Pulmonary artery endothelial cell (primary cell): ENCODE data around the gene SMOC1. TPM values are rescaled to one million over a fixed set of nuclear protein-coding genes. Genes with fewer than 3 reads are reported as not detected.

Experiments used
- DNase-seq: peaks from one replicate; pipeline ENCODE4 v3.0.0-alpha.2; 2011; ENCODE audit warnings: low read depth, low spot score
- total RNA-seq: library from RNA; depleted of rRNA; stranded (reverse); fragments of >200 nt; gene quantifications from 2 replicates; pipeline ENCODE4 v1.2.3, GENCODE V29; 2014

The SMOC1 gene
- total RNA-seq, 1 donor from 2014 or later: 0.26 TPM

GRCh38 chr14:69938751-69939150, 59.5 kb downstream of the SMOC1 start:
- no peak for DNase-seq

- DNase-seq: no peak
These were observed 62.8 kb downstream of the SMOC1 start for GRCh38 chr14:69941768-69942742.

- DNase-seq: no peak
These were observed 64.0 kb downstream of the SMOC1 start for GRCh38 chr14:69943084-69943780.

GRCh38 chr14:69945347-69945746, 66.1 kb downstream of the SMOC1 start:
- no peak for DNase-seq

- DNase-seq: no peak
These were observed 66.7 kb downstream of the SMOC1 start for GRCh38 chr14:69945912-69946311.

- DNase-seq: no peak
These were observed 69.1 kb downstream of the SMOC1 start for GRCh38 chr14:69948351-69948750.

- no peak for DNase-seq
These were observed 72.0 kb downstream of the SMOC1 start for GRCh38 chr14:69951263-69951662.

GRCh38 chr14:69951935-69952334, 72.7 kb downstream of the SMOC1 start:
- DNase-seq: no peak

GRCh38 chr14:69953266-69953915, 74.2 kb downstream of the SMOC1 start:
- no peak for DNase-seq

- no peak for DNase-seq
These were observed 76.9 kb downstream of the SMOC1 start for GRCh38 chr14:69955855-69956845.

GRCh38 chr14:69956970-69957369, 77.8 kb downstream of the SMOC1 start:
- no peak for DNase-seq

GRCh38 chr14:69957986-69958385, 78.8 kb downstream of the SMOC1 start:
- DNase-seq: no peak

GRCh38 chr14:69959136-69959535, 79.9 kb downstream of the SMOC1 start:
- no peak for DNase-seq

GRCh38 chr14:69960296-69960695, 81.1 kb downstream of the SMOC1 start:
- no peak for DNase-seq

GRCh38 chr14:69963966-69964365, 84.8 kb downstream of the SMOC1 start:
- no peak for DNase-seq

- no peak for DNase-seq
These were observed 85.6 kb downstream of the SMOC1 start for GRCh38 chr14:69964841-69965240.

- no peak for DNase-seq
These were observed 88.9 kb downstream of the SMOC1 start for GRCh38 chr14:69968132-69968531.

GRCh38 chr14:69968681-69969080, 89.5 kb downstream of the SMOC1 start:
- no peak for DNase-seq

- no peak for DNase-seq
These were observed 93.5 kb downstream of the SMOC1 start for GRCh38 chr14:69972755-69973154.

- DNase-seq: no peak
These were observed 94.6 kb downstream of the SMOC1 start for GRCh38 chr14:69973846-69974245.

GRCh38 chr14:69979882-69980281, 100.7 kb downstream of the SMOC1 start:
- no peak for DNase-seq
